Posterior cingulate gyrus (tissue), 11 donors: Measurements from ENCODE around the gene EGFL8.
"Not testable (repeated sequence)": the region's sequence is repeated elsewhere in the genome, so short reads cannot be mapped to it uniquely, and the experiment has no call there.

Source experiments
- DNase-seq, 10 donors: peaks; one replicate each; pipeline versions ENCODE4 v3.0.0 to v3.0.0-alpha.2; 2020 to 2021; ENCODE audit warnings: mixed read lengths in 3 of 10
- intact Hi-C: fragments of 100-400 bp; cut with DNase I; formaldehyde crosslinking; loops from one replicate; pipeline ENCODE4 v1.15.1; 2023

Gene EGFL8

GRCh38 chr6:32210191-32210601 lies 45.8 kb downstream of the EGFL8 start:
- intact Hi-C loops, result no loop called here
- no peak for DNase-seq

GRCh38 chr6:32211432-32211831 lies 47.0 kb downstream of the EGFL8 start:
- not testable (repeated sequence) for DNase-seq

GRCh38 chr6:32212076-32212760 lies 47.8 kb downstream of the EGFL8 start:
- intact Hi-C loops, result no loop called here
- no peak for DNase-seq

More at GRCh38 chr6:32211432-32211831, 47.0 kb downstream of the EGFL8 start:
- intact Hi-C loops, result not testable (repeated sequence)

- intact Hi-C loops, result no loop called here
- no peak for DNase-seq
Measured at GRCh38 chr6:32213649-32214048, 49.3 kb downstream of the EGFL8 start.

- intact Hi-C loops, result no loop called here
- no peak for DNase-seq
Measured at GRCh38 chr6:32214126-32214525, 49.7 kb downstream of the EGFL8 start.

- intact Hi-C loops, result no loop called here
- DNase-seq, result no peak
Measured at GRCh38 chr6:32215617-32216016, 51.2 kb downstream of the EGFL8 start.

GRCh38 chr6:32216285-32216684 lies 51.9 kb downstream of the EGFL8 start:
- intact Hi-C loops, result no loop called here
- DNase-seq, result no peak

GRCh38 chr6:32216998-32217397 lies 52.6 kb downstream of the EGFL8 start:
- intact Hi-C loops, result no loop called here
- DNase-seq, result no peak
